ENCODE measurements around the gene DNAAF2.

DNAAF2 gene

DNA sequence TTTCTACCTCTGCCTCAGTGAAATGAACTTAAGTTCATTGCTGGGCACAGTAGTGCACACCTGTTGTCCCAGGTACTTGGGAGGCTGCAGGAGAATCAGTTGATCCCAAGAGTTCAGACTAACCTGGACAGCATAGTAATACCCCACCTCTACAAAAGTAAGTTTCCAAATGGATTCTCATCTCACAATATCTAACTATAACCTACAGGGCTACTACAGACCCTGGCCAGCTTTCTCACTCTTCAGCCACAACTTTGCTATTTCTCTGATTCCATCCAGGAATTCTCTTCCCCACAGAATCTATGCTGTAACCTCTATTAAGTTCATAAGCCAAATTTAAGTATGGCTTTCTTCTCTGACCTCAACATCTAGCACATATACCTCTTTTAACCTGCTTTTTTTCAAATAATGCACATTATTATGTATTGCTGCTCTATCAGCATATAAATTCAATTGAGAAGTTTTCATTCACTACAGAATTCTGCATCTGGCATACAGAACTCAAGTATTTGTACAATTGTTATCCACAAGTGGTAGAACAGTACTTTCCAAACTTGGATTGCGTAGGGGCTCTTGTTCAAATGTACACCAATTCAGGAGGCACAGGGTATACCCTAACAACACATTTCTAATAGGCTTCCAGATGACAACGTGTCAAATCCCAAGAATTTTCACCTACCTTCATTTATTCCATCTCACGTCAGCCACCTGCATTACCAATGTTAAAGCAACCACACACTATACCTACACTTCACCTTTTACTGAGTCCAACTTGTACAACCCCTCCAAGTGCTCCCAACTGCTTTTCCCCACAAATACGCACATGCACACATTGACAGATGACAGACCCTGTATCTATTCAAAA lies 52.7 kb downstream of the DNAAF2 start:
- DNase-seq, result no peak

DNA sequence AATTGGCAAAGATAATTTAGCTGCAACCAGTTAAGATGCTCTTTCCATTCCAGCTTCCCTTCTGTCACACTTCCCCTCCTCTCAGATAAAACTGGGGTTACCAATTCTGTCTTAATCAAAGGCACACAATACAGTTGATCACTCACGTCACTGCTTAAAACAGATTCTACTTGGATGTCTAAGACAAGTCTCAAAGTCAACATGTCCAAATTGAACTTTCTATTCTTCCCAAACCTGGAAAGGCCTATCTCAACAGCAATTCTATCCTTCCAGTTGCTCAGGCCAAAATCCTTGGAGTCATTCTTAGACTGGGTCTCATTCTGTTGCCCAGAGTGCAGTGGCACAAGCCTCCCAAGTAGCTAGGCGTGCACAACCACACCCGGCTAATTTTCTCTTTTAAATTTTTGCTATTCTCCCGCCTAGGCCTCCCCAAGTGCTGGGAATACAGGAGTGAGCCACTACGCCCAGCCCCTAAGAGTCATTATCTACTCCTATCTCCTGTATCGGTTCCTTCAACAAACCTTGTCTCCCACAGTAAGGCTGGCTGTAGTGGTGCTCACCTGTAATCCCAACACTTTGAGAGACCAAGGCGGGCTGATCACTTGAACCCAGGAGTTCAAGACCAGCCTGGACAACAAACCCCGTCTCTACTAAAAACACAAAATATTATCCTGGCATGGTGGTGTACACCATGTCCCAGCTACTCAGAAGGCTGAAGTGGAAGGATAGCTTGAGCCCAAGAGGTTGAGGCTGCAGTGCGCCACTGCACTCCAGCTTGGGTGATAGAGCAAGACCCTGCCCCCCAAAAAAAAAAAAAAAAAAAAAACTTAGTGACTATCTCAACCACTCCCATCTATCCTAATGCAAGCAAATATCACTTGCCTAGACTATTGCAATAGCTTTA lies 53.6 kb downstream of the DNAAF2 start:
- no peak for DNase-seq

DNA sequence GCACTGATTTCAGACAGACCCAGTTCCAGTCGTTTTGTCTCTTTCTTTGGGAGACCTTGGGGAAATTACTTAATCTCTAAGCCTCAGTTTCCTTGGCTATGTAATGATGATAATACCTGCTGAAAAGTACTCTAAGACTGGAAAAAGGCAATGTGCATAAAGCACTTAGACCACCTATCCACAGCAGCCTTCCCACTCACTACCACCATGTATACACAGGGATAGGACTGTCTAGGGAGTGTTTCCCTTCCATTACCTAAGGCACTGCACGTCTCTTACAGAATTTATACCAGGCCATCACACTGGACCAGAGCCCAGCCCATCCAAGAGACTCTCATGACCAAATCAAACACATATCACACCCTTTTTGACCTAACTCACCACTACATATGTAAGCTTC lies 55.2 kb downstream of the DNAAF2 start:
- no peak for DNase-seq

DNA sequence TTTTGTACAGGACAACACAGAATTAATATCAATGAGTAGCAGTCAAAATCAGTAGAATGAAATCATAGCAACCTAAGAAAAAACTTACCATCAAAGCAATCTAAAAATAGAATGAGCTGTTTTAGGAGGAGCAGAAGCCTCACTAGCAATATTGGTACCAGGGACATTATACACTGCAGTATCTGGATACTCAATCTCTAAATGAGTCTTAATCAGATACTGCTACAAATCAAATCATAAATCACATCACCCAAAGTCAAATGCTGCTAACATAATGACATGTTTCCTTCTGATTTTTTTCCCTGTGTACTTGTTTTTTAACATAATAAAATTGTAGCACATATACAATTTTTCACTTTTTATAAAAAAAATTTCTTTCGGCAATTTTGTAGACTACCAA lies 56.9 kb downstream of the DNAAF2 start:
- no peak for DNase-seq
